CD4-positive, alpha-beta memory T cell (primary cell): ENCODE results near the gene EPHA1. TPM values are rescaled to one million over a fixed set of nuclear protein-coding genes. Genes with fewer than 3 reads are reported as not detected.

Experiments used
- CTCF ChIA-PET: fragments of 350-600 bp; sonication (Branson Sonifier 250); formaldehyde crosslinking; loops from one replicate; lab custom pipeline; 2021; ENCODE audit warnings: inconsistent platforms; ENCODE audit not compliant: partially characterized antibody; lab: Charles Lee
- POLR2A ChIA-PET: fragments of 350-600 bp; sonication (Branson Sonifier 250); formaldehyde crosslinking; loops from one replicate; lab custom pipeline; 2021; ENCODE audit not compliant: partially characterized antibody; lab: Charles Lee
- DNase-seq, 5 donors: peaks; one replicate each; pipeline versions ENCODE4 v3.0.0 to v3.0.0-alpha.2; 2020 to 2022; ENCODE audit warnings: mixed read lengths in 1 of 5
- H3K27ac ChIP-seq: one replicate; pipeline ENCODE4 v1.7.0; 2013; ENCODE audit warnings: low read depth, low read length
- H3K27me3 ChIP-seq: 2 replicates; pipeline ENCODE4 v1.7.0; 2013; ENCODE audit warnings: mild to moderate bottlenecking, low read length, moderate library complexity; ENCODE audit not compliant: insufficient read depth
- H3K36me3 ChIP-seq: 2 replicates; pipeline ENCODE4 v1.7.0; 2013; ENCODE audit warnings: mild to moderate bottlenecking, low read length, moderate library complexity; ENCODE audit not compliant: insufficient read depth
- H3K4me1 ChIP-seq: 2 replicates; pipeline ENCODE4 v1.7.0; 2013; ENCODE audit warnings: mild to moderate bottlenecking, low read length, moderate library complexity; ENCODE audit not compliant: insufficient read depth
- H3K4me3 ChIP-seq, 2 donors: one replicate each; pipeline ENCODE4 v1.7.0; 2013; ENCODE audit warnings: low read length in 2 of 2, mild to moderate bottlenecking in 1 of 2
- H3K9me3 ChIP-seq, 2 donors: one replicate each; pipeline ENCODE4 v1.7.0; 2013; ENCODE audit warnings: low read length in 2 of 2, control low read depth in 1 of 2; ENCODE audit not compliant: control insufficient read depth in 1 of 2
- H3K27ac Mint-ChIP-seq, 7 donors: one replicate each; pipeline ENCODE4 v1.8.0; 2020 to 2021; ENCODE audit warnings: mixed read lengths in 7 of 7, mild to moderate bottlenecking in 6 of 7, inconsistent platforms in 3 of 7, moderate library complexity in 3 of 7
- H3K27me3 Mint-ChIP-seq, 2 donors: one replicate each; pipeline ENCODE4 v1.8.0; 2020 to 2021; ENCODE audit warnings: mixed read lengths in 2 of 2
- H3K36me3 Mint-ChIP-seq, 2 donors: one replicate each; pipeline ENCODE4 v1.8.0; 2020 to 2021; ENCODE audit warnings: mixed read lengths in 2 of 2, inconsistent platforms in 1 of 2, mild to moderate bottlenecking in 1 of 2
- H3K4me1 Mint-ChIP-seq, 4 donors: one replicate each; pipeline ENCODE4 v1.8.0; 2020 to 2021; ENCODE audit warnings: mixed read lengths in 4 of 4, mild to moderate bottlenecking in 1 of 4
- H3K4me3 Mint-ChIP-seq, 8 donors: one replicate each; pipeline ENCODE4 v1.8.0; 2020 to 2021; ENCODE audit warnings: mixed read lengths in 8 of 8, mild to moderate bottlenecking in 7 of 8, moderate library complexity in 6 of 8, inconsistent platforms in 3 of 8
- H3K9me3 Mint-ChIP-seq, 8 donors: one replicate each; pipeline ENCODE4 v1.8.0; 2020 to 2021; ENCODE audit warnings: mixed read lengths in 8 of 8, mild to moderate bottlenecking in 5 of 8, inconsistent platforms in 3 of 8, moderate library complexity in 1 of 8
- intact Hi-C: fragments of 100-400 bp; cut with micrococcal nuclease; formaldehyde crosslinking; loops from one replicate; pipeline ENCODE4 v1.15.1; 2023
- polyA plus RNA-seq, 2 donors: library from polyadenylated mRNA; unstranded; fragments of 300-500 nt; fragmentation: Illumina TruSeq; gene quantifications; one replicate each; pipeline ENCODE4 v1.2.3, GENCODE V29; 2021
- total RNA-seq, 2 experiments: library from RNA; stranded (reverse); gene quantifications; one replicate each; pipeline ENCODE4 v1.2.3, GENCODE V29; 2021

The EPHA1 gene
- total and polyA plus RNA-seq, 4 experiments from 2014 or later: 4.2 to 34.4 (median 22.5) TPM

DNA sequence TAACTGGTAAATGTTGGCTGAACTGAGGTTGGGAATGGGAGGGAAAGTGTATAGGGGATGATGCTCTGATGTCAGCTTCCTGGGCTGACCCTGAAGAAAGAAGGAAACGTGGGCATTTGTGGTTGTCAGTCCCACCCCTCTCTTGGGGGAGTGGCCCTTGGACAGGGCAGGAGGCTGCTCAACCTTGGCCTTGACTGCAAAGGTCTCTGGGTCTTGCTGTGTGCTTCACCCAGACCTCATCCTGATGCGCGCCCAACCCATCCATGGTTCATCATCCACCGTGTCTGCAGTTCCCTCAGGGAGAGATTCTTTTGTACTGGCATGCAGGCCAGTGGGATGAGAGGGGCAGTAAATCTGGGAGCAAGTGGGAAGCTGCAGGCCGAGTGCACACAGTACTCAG, 32.3 kb downstream of the EPHA1 start:
- H3K9me3 Mint-ChIP-seq: peaks cover 0 to 2% (median 0%) of the 10 kb centered on the region in 8 donors
- no peaks in the 10 kb centered on the region for H3K27me3 ChIP-seq
- H3K36me3 ChIP-seq: no peaks in the 10 kb centered on the region
- peak overlapping the region; percentile 48 to 99 (median 88) for H3K27ac Mint-ChIP-seq
- peak overlapping the region in 2 of 8 donors; percentile 55 to 65 for H3K4me3 Mint-ChIP-seq
- H3K36me3 Mint-ChIP-seq: peaks cover 0 to 10% of the 10 kb centered on the region in 2 donors
- no peak for DNase-seq
- ChIA-PET CTCF (interaction anchor here (1.1 to 6.7 kb wide), 9 partner anchors 8 to 136 kb away, joined by 4 to 71 read pairs (median 11); partner anchors contain the start of gene EPHA1), POLR2A (interaction anchor here (1.1 to 3.0 kb wide), 11 partner anchors 11 to 136 kb away, joined by 3 to 37 read pairs (median 9); partner anchors contain the start of genes CASP2, EPHA1, FAM131B and GSTK1)
- H3K4me3 ChIP-seq: no peak overlapping the region
- H3K4me1 Mint-ChIP-seq: peaks cover 52 to 82% (median 67%) of the 10 kb centered on the region in 4 donors
- no peaks in the 10 kb centered on the region for H3K27me3 Mint-ChIP-seq
- H3K4me1 ChIP-seq: peaks cover 64% of the 10 kb centered on the region
- intact Hi-C loops: no loop called here
- peak overlapping the region; percentile 62 for H3K27ac ChIP-seq
- no peaks in the 10 kb centered on the region for H3K9me3 ChIP-seq

DNA sequence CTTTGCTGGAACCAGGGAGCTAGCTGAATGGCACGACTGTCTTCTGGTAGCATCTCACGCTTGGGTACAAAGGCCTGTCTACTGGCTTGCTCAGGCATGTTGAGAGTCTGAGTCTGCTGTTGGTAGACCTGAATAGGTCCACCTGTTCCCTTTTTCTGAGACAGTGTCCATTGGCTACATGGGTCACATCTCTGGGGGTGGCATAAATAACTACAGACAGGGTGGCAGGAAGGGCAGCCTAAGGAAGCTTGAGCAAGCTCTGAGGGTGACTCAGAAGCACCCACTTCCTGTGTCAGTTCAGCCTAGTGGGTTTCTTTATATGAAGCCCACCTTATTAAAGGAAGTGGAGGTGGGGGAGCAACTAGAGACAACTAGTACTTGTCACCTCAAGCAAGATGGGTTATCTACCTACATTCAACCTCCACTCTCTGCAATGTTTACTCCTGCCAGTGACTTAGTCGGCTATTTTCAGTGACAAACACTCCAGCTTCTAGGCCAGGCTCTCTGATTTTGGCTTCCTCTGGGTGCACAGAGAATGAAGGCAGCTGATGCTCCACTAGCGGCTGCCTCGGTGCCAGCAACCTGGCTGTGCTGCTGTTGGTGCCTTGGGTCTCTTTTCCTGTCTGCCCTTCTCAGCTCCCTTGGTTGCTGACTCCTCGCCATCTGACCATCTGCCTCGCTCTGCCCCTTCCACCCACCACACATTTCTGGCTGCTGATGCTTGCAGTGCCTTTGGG, 33.2 kb downstream of the EPHA1 start:
- no peaks in the 10 kb centered on the region for H3K27me3 Mint-ChIP-seq
- peaks cover 55 to 90% (median 71%) of the 10 kb centered on the region in 4 donors for H3K4me1 Mint-ChIP-seq
- H3K27ac Mint-ChIP-seq: peak overlapping the region; percentile 86 to 99 (median 89)
- Histone ChIP-seq H3K36me3 (no peaks in the 10 kb centered on the region), H3K27ac (peak overlapping the region; percentile 62), H3K4me1 (peaks cover 64% of the 10 kb centered on the region), H3K4me3 (peak overlapping the region in 1 of 2 donors; percentile 20), H3K27me3 (no peaks in the 10 kb centered on the region), H3K9me3 (no peaks in the 10 kb centered on the region)
- ChIA-PET POLR2A (interaction anchor here (0.6 to 3.0 kb wide), 28 partner anchors 9 to 578 kb away, joined by 3 to 37 read pairs (median 4); partner anchors contain the start of genes CASP2, EPHA1, FAM131B and GSTK1), CTCF (interaction anchor here (0.6 to 6.7 kb wide), 16 partner anchors 9 to 135 kb away, joined by 3 to 71 read pairs (median 5); partner anchors contain the start of genes EPHA1 and GSTK1)
- peak; percentile 45 to 79 (median 51) for DNase-seq
- intact Hi-C loops: loop anchor here (1.0 to 2.0 kb wide), 3 partner anchors 13 to 125 kb away; partner anchors contain the start of gene FAM131B
- peaks cover 0 to 2% (median 0%) of the 10 kb centered on the region in 8 donors for H3K9me3 Mint-ChIP-seq
- peaks cover 0 to 10% of the 10 kb centered on the region in 2 donors for H3K36me3 Mint-ChIP-seq
- H3K4me3 Mint-ChIP-seq: peak overlapping the region in 7 of 8 donors; percentile 12 to 73 (median 47)

DNA sequence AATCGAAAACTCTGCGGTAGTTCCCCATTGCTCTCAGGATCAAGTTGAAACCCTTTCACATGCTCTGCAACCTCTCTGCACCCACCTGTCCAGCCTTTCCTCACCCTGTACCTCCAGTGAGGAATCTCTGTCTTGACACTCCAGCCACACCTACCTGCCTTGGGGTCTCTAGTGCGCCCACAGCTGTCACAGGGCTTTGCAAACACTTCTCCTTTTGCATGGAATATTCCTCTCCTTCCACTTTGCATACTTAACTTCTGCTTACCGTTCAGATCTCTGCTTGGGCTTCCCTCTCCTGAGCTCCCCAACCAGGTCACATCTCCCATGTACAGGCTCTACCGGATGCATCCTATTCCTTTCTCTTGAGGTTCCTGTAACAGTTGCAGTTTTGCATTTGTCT, 34.1 kb downstream of the EPHA1 start:
- Histone ChIP-seq H3K4me1 (peaks cover 58% of the 10 kb centered on the region), H3K27ac (no peak overlapping the region), H3K4me3 (no peak overlapping the region), H3K27me3 (no peaks in the 10 kb centered on the region), H3K9me3 (no peaks in the 10 kb centered on the region), H3K36me3 (no peaks in the 10 kb centered on the region)
- H3K27me3 Mint-ChIP-seq: no peaks in the 10 kb centered on the region
- intact Hi-C loops: loop anchor here (2.0 kb wide), 2 partner anchors 14 to 124 kb away; no protein-coding TSS in a partner anchor
- H3K36me3 Mint-ChIP-seq: peaks cover 0 to 4% of the 10 kb centered on the region in 2 donors
- peak overlapping the region in 3 of 8 donors; percentile 12 to 73 (median 18) for H3K4me3 Mint-ChIP-seq
- peaks cover 53 to 81% (median 67%) of the 10 kb centered on the region in 4 donors for H3K4me1 Mint-ChIP-seq
- ChIA-PET POLR2A (interaction anchor here (0.7 to 3.0 kb wide), 19 partner anchors 9 to 577 kb away, joined by 3 to 37 read pairs (median 6); partner anchors contain the start of genes CASP2, EPHA1 and FAM131B), CTCF (interaction anchor here (1.4 to 6.7 kb wide), 7 partner anchors 14 to 134 kb away, joined by 4 to 71 read pairs (median 15); partner anchors contain the start of genes EPHA1 and GSTK1)
- peak overlapping the region; percentile 76 to 99 (median 88) for H3K27ac Mint-ChIP-seq
- H3K9me3 Mint-ChIP-seq: peaks cover 0 to 2% (median 0%) of the 10 kb centered on the region in 8 donors
- DNase-seq: no peak

DNA sequence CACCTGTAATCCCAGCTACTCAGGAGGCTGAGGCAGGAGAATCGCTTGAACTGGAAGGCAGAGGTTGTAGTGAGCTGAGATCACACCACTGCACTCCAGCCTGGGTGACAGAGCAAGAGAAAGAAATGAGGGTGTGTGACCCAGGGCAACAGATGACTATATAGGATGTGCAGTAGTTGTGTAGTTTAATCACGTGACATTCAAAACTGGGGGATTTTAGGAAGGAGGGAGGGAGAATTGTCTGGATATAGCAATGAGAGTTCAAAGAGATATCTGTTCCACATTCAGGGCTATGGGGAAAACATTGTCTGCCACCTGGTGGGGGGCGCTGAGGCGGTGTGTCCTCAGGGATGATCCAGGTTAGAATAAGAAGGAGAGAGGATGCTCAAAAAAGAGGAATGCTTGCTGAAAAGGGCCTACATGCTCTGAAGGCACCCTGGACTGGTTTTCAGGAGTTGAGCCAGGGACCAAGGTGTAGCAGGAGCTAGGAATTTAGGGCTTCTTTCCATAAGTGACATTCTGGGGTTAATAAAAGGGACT, 35.3 kb downstream of the EPHA1 start:
- no peak overlapping the region for H3K27ac ChIP-seq
- CTCF ChIA-PET: interaction anchor here (0.8 to 6.7 kb wide), 10 partner anchors 11 to 133 kb away, joined by 3 to 71 read pairs (median 8); partner anchors contain the start of gene EPHA1
- intact Hi-C loops: no loop called here
- DNase-seq: no peak
- POLR2A ChIA-PET: interaction anchor here (0.8 to 4.6 kb wide), 3 partner anchors 8 to 43 kb away, joined by 3 to 28 read pairs (median 7); partner anchors contain the start of gene ZYX
- H3K36me3 ChIP-seq: no peaks in the 10 kb centered on the region
- no peaks in the 10 kb centered on the region for H3K9me3 ChIP-seq
- Mint-ChIP-seq H3K27ac (peak overlapping the region in 6 of 7 donors; percentile 36 to 99 (median 67)), H3K36me3 (no peaks in the 10 kb centered on the region), H3K27me3 (no peaks in the 10 kb centered on the region), H3K9me3 (no peaks in the 10 kb centered on the region), H3K4me3 (peak overlapping the region in 1 of 8 donors; percentile 39), H3K4me1 (peaks cover 44 to 69% (median 56%) of the 10 kb centered on the region in 4 donors)
- H3K27me3 ChIP-seq: no peaks in the 10 kb centered on the region
- H3K4me1 ChIP-seq: peaks cover 46% of the 10 kb centered on the region
- H3K4me3 ChIP-seq: no peak overlapping the region

DNA sequence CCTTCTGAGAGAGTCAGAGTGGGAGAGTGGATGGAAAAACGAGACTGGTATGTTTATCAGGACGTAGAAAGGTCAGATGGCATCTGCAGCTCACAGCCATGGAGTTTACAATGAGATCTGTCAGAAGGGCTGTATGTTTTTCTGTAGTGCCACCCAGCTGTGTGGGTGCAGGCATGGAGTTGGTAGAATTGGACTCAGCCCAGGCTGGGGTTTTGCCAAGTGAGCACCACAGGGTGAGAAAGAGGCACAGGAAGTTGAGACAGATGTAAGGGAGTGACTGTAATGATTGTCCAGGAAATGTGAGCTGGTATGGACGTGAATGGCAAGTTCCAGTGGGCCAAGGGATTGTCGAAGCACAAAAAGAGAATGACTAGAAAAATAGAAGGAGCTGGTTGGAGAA, 36.6 kb downstream of the EPHA1 start:
- ChIA-PET CTCF (interaction anchor here (0.6 to 6.7 kb wide), 23 partner anchors 8 to 368 kb away, joined by 3 to 71 read pairs (median 5); partner anchors contain the start of genes EPHA1 and FAM131B), POLR2A (interaction anchor here (0.6 to 4.6 kb wide), 12 partner anchors 9 to 132 kb away, joined by 3 to 28 read pairs (median 6); partner anchors contain the start of genes CASP2 and ZYX)
- H3K9me3 Mint-ChIP-seq: no peaks in the 10 kb centered on the region
- H3K27ac Mint-ChIP-seq: peak overlapping the region; percentile 65 to 90 (median 74)
- H3K9me3 ChIP-seq: no peaks in the 10 kb centered on the region
- peak overlapping the region in 7 of 8 donors; percentile 21 to 66 (median 62) for H3K4me3 Mint-ChIP-seq
- no peaks in the 10 kb centered on the region for H3K27me3 ChIP-seq
- H3K4me1 Mint-ChIP-seq: peaks cover 40 to 60% (median 50%) of the 10 kb centered on the region in 4 donors
- intact Hi-C loops: loop anchor here (1.0 kb wide), 2 partner anchors 27 to 132 kb away; no protein-coding TSS in a partner anchor
- H3K27ac ChIP-seq: no peak overlapping the region
- peaks cover 0 to 2% of the 10 kb centered on the region in 2 donors for H3K27me3 Mint-ChIP-seq
- no peaks in the 10 kb centered on the region for H3K36me3 Mint-ChIP-seq
- peaks cover 43% of the 10 kb centered on the region for H3K4me1 ChIP-seq
- DNase-seq: peak; percentile 46 to 65 (median 55)
- no peak overlapping the region for H3K4me3 ChIP-seq
- no peaks in the 10 kb centered on the region for H3K36me3 ChIP-seq

DNA sequence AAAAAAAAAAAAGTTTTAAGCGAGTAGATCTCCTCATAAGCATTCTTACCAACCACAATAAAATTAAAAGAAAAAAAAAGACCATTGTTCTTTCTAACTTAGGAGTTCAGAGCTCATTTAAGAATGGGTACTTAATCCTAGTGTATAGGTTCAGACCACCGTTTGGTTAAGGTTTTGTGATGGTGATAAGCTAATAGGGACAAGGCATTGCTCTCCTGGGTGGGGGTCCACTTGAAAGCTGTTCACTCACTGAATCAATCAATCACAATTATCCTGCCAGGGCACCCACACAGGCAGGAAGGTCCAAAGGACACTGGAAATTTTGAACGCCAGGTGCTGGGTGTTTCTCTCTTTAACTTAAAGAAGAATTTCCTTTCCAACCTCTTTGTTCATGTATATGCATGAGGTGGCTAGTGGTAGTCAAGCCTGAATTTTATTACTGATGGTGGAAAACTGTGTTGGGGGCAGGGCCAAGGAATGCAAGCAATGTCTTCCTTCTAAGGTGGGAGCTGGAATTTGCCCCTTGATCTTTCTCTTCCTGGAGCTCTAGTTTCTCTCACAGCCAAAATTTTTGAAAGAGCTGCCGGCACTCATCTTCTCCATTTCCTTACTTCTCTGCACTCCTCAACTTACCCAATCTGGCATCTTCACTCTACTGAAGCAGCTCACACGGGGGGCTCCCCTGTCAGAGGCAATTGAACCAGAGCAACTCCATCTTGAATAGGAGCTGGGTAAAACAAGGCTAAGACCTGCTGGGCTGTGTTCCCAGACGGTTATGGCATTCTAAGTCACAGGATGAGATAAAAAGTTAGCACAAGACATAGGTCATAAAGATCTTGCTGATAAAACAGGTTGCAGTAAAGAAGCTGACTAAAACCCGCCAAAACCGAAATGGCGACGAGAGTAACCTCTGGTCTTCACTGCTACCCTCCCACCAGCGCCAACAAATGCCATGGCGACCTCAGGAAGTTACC, 38.7 kb downstream of the EPHA1 start:
- intact Hi-C loops: no loop called here
- no peaks in the 10 kb centered on the region for H3K9me3 ChIP-seq
- peaks cover 23% of the 10 kb centered on the region for H3K4me1 ChIP-seq
- no peak overlapping the region for H3K4me3 Mint-ChIP-seq
- no peak overlapping the region for H3K4me3 ChIP-seq
- H3K27me3 Mint-ChIP-seq: peaks cover 4 to 6% of the 10 kb centered on the region in 2 donors
- no peaks in the 10 kb centered on the region for H3K9me3 Mint-ChIP-seq
- ChIA-PET POLR2A (interaction anchor here (1.3 to 4.6 kb wide), 3 partner anchors 11 to 25 kb away, joined by 3 to 28 read pairs (median 4); partner anchors contain the start of gene ZYX), CTCF (interaction anchor here (0.7 to 4.9 kb wide), 9 partner anchors 10 to 129 kb away, joined by 3 to 36 read pairs (median 7); no protein-coding TSS in a partner anchor)
- H3K27ac ChIP-seq: no peak overlapping the region
- H3K36me3 ChIP-seq: no peaks in the 10 kb centered on the region
- peaks cover 24 to 39% (median 31%) of the 10 kb centered on the region in 4 donors for H3K4me1 Mint-ChIP-seq
- H3K27ac Mint-ChIP-seq: peak overlapping the region in 1 of 7 donors; percentile 11
- DNase-seq: no peak
- peaks cover 6% of the 10 kb centered on the region for H3K27me3 ChIP-seq
- H3K36me3 Mint-ChIP-seq: no peaks in the 10 kb centered on the region
